HL-60/S4 (cell line): ENCODE results near the gene TMEM179B.
"Not testable (repeated sequence)": the region's sequence is repeated elsewhere in the genome, so short reads cannot be mapped to it uniquely, and the experiment has no call there.

Experiments
- in situ Hi-C: fragments of 300-500 bp; cut with MboI; formaldehyde crosslinking; loops from 2 replicates; pipeline ENCODE4 v1.14.3; 2022; ENCODE audit warnings: low sequenced_read_pairs

TMEM179B gene

DNA sequence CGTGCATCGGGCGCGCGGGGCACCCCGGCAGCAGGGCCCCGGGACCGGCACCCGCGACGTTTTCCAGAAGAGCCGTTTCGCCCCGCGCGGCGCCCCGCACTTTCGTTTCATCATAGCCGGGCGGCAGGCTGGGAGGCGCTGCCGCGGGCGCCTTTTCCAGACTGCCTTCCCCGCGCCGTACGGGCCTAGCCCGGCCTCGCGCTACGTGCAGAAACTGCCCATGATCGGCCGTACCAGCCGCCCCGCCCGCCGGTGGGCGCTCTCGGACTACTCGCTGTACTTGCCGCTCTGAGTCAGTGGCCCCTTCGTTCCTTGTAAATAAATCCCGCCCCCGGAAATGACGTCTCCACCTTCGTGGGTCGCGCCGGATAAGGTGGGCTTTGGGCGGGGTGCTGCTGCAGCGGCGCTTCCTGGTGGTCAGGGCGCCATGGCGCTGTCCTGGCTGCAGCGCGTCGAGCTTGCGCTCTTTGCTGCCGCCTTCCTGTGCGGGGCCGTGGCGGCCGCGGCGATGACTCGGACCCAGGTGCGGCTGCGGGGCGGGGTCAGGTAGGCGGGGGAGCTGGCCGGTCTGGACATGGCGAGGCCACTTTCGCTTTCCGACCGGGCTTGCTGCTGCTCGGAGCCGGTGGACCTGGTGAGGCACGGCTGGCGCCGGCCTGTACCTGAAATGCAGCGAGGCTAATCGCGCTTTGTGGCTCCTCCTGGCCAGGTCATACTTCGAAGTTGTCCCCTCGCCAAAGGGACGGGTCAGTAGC, at the start of gene TMEM179B:
Gene TMEM179B, plus strand, starts transcription at position 398 of the 755 bp plus-strand sequence. Its CDS starts 30 bp downstream, at position 428.
- in situ Hi-C loops: no loop called here

DNA sequence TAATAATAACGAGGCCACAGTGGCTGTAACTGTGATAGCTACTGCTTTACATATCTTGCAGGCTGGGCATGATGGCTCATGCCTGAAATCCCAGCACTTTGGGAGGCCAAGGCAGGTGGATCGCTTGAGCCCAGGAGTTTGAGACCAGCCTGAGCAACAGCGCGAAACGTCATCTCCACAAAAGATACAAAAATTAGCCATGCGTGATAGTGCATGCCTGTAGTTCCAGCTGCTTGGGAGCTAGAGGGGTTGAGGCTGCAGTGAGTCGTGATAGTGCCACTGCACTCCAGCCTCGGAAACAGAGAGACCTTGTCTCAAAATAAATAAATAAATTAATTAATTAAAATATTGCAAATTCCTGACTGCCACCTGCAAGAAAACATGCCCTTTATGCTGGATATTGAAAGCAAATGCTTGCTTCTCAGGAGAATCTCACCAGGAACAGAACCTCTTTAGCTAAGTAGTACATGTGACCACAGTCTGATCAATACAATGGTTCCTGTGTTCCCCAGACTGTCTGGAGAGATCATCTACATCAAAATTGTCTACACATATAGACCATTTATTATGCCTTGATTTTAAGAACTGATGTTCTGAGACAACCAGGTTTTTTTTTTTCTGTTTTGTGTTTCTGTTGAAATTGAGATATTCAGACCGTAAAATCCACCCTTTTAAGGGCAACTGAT, 39.6 kb upstream of the TMEM179B start:
- in situ Hi-C loops: no loop called here

GRCh38 chr11:62749931-62750330, 37.3 kb upstream of the TMEM179B start:
- in situ Hi-C loops: not testable (repeated sequence)

- in situ Hi-C loops: no loop called here
Measured at GRCh38 chr11:62752177-62752785, 34.9 kb upstream of the TMEM179B start.

DNA sequence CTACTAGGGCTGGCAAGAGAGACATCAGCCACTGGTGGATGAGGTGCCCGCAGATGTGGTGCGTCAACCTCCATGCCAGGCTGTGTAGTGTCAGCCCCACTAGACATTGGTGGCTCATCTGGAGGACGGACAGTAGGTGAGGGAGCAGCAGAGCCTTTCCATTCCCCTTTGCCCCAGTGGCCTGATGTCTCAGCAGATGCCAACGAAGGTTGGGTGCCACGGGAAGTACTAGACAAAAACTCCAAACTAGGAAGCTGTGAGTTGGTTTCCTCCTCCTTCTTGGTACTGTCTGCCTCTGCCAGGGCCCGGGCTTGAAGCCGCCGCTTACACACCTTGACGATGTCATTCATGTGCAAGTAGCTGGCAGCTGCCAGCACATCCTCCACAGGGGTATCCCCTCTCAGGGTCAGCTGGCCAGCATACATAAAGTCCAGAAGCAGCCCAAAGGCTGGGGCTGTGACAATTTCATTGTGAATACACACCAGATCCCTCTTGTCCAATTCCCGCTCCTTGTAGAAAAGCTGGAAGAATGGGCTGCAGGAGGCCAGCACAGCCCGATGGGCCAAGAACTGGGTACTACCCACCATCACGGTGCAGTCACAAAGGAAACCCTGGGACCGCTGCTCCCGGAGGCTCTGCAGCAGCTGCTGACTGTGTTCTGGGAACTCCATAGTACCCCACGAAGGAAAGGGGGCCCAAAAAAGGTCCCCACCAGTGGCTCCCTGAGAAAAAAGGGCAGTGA, 34.0 kb upstream of the TMEM179B start:
- in situ Hi-C loops: no loop called here

DNA sequence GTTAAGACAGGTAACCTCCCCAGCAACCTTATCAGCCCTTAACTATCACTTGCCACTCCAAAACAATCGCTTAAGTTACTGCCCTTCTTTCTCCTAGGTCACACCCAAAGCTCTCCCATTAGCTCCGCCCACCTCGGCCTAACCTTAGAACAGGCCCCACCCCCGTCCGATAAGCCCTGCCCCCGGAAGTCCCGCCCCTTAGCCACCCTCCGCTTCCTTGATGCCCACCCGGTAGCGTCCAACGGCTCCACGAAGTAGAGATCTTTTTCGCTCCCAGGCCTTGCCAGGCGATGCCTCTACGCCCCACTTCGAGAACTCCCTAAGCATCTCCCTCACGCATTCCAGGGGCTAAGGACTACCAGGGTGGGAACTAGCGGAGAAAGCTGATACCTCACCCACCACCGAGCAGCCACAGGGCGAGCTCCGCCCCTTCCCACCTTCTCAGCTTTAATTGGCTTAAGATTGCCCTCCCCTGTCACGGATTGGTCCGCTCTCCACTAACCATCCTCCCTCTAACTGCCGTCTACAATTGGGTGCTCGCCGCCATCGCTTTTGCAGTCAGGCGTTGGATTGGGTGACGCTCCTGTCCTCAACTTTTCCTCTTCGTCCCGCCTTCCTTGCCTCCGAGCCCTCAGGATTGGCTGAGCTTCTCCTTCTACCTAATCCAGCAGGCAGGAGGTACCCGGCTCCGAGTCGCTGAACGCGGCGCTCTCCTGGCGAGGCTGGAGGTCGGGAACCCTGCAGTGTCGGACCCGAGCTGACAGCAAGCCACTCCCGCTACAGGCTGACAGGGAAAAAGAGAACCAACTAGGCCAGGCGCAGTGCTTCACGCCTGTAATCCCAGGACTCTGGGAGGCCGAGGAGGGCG, 33.2 kb upstream of the TMEM179B start, which contains the start of gene ZBTB3:
Gene ZBTB3, minus strand, starts transcription at position 425 of the 868 bp plus-strand sequence. CDS start 496 bp downstream, outside the sequence.
- in situ Hi-C loops: no loop called here

GRCh38 chr11:62755086-62755615, 32.1 kb upstream of the TMEM179B start:
- in situ Hi-C loops: no loop called here

- in situ Hi-C loops: no loop called here
Measured at GRCh38 chr11:62757846-62758788, 29.1 kb upstream of the TMEM179B start.

DNA sequence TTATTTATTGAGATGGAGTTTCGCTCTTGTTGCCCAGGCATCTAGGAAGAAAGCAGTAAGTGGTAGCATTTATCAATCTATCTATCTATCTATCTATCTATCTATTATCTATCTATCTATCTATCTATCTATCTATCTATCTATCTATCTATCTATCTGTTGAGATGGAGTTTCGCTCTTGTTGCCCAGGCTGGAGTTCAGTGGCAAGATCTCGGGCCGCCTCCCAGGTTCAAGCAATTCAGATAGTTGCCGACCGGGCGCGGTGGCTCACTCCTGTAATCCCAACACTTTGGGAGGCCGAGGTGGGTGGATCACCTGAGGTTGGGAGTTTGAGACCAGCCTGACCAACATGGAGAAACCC, 26.4 kb upstream of the TMEM179B start:
- in situ Hi-C loops: not testable (repeated sequence)

- in situ Hi-C loops: no loop called here
Measured at GRCh38 chr11:62770778-62771143, 16.4 kb upstream of the TMEM179B start.

- in situ Hi-C loops: no loop called here
Measured at GRCh38 chr11:62771144-62772021, 15.8 kb upstream of the TMEM179B start, which contains the start of gene TAF6L. Gene TAF6L (plus strand): TSS chr11:62771396. CDS start chr11:62775784, 4,388 bp downstream.

DNA sequence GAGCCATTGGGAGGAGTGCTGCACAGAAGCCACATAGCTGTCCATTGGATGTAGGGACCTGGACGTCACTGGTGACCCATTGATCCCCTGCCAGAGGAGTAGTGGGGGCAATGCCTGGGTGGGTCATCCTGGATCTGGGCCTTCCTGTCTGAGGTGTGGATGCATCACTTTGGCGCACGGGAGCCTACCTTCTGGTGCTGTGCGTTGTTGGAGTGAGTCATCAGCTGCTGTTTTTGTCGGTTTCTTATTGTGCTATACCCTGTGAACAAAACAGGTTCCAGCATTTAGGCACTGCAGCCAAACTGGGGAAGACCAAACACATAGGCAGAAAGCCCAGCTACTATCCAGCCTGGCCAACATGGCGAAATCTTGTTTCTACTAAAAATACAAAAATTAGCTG, 12.8 kb upstream of the TMEM179B start:
- in situ Hi-C loops: no loop called here

- in situ Hi-C loops: no loop called here
Measured at GRCh38 chr11:62775646-62776045, 11.6 kb upstream of the TMEM179B start.

GRCh38 chr11:62777389-62777788, 9.8 kb upstream of the TMEM179B start:
- in situ Hi-C loops: no loop called here

- in situ Hi-C loops: no loop called here
Measured at GRCh38 chr11:62778441-62778840, 8.8 kb upstream of the TMEM179B start.

GRCh38 chr11:62782753-62783152, 4.4 kb upstream of the TMEM179B start:
- in situ Hi-C loops: no loop called here

DNA sequence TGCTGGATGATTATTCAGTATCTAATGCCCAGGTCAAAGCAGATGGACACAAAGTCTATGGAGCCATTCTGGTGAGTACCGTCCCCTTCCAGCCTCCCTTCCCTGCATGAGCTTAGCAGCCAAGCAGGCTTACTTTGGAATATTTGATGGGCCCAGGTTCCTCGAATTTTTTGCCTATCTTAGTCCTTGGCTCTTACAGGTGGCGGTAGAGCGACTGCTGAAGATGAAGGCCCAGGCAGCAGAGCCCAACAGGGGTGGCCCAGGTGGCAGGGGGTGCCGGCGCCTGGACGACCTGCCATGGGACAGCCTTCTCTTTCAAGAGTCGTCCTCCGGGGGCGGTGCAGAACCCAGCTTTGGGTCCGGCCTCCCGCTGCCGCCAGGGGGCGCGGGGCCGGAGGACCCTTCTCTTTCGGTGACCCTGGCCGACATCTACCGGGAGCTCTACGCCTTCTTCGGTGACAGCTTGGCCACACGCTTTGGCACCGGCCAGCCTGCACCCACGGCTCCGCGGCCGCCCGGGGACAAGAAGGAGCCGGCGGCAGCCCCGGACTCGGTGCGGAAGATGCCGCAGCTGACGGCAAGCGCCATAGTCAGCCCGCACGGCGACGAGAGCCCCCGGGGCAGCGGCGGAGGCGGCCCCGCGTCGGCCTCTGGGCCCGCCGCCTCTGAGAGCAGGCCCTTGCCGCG, 741 bp upstream of the TMEM179B start:
- in situ Hi-C loops: no loop called here
